ENCODE measurements around the gene COLEC12.
A peak's percentile ranks its signal among the peaks of the same experiment; 100 is the strongest.

The COLEC12 gene

DNA sequence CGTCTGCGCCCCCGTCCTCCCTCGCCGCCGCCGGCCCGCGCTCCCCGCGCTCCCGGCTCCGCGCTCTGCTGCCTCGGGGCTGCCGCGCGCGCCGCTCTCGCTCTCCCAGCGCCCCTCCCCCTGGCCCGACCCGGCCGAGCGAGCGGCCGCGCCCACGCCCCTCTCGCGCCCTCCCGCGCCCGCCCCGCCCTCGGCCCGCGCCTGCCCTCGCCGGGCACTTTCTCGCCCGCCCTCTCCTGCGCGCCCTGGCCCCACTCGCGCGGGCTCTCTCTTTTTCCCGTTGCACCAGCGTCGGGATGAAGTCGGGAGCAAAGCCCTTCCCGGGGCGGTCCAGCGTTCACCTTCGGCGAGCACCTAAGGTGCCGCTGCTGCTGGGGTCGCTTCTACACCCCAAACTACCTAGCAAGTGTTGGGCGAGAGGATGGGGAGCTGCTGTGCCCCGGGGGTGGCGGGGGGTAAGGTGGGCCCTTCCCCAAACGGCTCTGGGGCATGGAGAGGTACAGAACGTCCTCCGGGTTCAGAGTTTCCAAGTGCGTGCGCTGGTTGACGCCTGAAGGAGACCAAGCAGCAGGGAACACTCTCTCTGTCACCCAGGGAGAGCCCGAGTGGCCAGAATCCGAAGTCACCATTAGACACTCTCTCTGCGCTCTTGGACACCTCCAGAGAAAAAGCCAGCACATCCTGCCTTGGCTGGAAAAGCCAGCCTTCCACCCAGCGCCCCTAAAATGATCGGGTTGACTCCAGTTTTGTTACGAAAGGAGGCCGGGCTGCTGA lies at the start of gene COLEC12:
Gene COLEC12, minus strand, starts transcription at position 70 of the 774 bp plus-strand sequence. CDS start 187 bp downstream, outside the sequence.
- DNase-seq (ENCODE audit: low read depth) = no peak

DNA sequence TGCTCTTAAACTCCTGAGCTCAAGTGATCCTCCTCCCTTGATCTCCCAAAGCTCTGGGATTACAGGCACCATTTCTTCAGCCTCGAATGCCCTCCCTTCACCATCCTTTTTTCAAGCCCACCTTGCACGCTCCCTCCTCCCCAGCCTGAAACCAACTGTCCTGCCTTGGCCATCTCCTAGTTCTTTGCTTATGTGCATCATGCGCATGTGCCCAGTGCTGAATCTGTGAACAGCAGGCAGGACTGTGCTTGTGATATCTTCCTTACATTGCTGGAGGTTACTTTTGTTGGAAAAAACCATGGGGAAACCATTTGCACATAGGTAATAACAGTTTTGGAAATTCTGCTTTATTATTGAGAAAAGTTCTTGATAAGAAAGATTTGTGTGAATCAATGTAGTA lies 49.5 kb upstream of the COLEC12 start:
- no peak for DNase-seq (ENCODE audit: low read depth)

DNA sequence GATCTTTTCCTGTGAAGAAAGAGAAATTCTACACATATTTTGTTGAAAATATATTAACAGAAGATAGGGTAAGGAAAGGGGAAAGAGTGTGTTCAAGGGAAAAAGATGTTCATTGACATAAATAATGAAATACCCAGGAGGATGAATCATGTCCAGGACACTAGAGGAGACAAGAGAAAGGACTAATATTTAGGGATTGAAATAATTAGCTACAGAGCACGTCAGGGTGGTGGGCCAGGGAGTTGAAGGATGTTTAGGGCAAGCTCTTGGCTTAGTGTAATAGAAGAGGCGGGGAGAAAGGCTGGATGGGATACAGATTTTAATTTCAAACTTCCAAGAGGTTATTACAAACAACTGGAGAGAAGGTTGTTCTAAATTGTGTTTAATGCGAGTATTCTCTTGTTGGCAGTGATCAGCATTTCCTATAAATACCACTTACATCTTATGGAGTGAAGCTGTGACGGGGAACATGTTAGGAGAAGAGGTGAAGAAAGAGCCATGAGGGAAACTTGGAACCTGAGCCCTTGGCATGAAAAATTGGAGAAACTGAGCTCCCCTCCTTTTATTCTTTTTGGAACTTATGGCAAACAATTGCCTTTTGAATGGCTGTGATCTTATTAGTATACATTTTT lies 43.1 kb upstream of the COLEC12 start:
- DNase-seq (ENCODE audit: low read depth) = no peak

DNA sequence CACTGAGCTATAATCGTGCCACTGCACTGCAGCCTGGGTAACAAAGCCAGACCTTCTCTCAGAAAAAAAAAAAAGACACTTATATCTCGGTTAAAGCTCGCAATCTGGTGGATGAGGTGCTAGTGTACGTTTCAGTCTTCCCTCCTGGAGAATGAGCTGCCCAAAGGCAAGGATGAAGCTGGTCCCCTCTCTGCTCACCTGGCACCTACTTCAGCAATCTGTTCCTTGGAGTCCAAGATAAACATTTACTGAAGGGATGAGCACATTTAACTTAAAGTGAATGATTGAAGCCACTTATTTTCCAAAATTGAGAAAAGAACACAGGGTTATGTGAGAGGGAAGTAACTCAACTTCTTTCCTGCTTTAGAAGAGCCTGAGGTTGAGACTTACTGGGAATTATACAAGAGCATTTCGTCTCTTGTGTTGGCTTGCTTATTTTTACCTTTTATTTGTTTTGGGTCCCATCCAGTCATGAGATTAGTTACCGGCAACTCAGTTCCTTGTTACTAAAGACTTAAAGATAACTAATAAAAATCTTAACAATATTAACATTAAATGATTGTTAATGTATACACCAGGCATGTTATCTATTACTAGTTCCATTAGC lies 33.6 kb upstream of the COLEC12 start:
- DNase-seq (ENCODE audit: low read depth) = no peak

- no peak for DNase-seq (ENCODE audit: low read depth)
These were observed 32.1 kb upstream of the COLEC12 start for GRCh38 chr18:532632-533031.

DNA sequence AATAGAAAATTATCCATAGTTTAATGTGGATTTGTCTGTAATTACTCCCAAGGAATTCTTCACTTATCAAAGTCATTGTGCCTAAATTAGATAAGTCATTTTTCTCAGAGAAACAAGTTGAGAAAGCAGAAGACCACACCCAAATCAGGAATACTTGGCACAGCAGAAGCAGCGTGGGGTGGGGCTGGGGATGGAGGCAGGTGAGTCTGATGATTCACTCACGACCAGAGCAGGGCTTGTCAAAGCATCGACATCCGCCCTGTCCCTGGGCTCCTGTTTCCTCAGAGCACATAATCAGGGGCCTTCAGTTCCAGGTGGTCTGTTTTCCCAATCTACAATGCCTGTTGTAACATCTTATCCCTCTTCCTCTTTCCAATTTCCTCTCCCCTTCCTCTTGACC lies 31.5 kb upstream of the COLEC12 start:
- no peak for DNase-seq (ENCODE audit: low read depth)

DNA sequence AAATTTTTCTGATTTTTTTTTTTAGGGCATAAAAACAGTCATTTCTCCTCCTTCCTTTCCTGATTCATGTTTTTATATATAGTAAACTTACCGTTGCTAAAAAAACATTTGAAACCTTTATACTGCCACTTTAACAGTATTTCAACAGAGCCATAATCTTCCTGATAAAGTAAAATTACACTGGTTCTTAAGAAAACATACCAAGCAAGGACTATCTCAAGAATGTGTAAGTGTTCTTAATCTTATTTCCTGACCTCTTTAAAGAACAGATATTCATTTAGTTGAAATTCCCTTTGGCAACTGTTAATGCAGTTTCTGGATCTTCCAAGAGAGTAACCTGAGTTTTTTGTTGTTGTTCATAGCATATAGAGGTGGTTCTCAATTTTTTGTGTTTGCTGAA lies 26.6 kb upstream of the COLEC12 start:
- DNase-seq (ENCODE audit: low read depth) = no peak

DNA sequence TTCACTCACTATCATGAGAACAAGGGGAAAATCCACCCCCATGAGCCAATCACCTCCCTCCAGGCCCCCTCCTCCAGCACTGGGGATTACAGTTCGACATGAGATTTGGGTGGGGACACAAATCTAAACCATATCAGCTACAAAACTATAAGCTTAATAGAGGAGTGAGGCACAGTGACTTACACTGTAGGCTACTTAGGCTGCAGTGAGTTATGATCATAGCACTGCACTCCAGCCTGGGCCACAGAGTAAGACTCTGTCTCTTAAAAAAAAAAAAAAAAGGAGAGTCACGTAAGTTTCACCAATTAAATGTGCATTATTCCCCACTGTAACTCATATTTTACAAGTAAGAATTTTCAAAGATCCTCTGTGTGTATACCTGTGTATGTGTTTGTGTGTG lies 26.2 kb upstream of the COLEC12 start:
- no peak for DNase-seq (ENCODE audit: low read depth)

GRCh38 chr18:525036-525797 lies 24.7 kb upstream of the COLEC12 start:
- DNase-seq (ENCODE audit: low read depth) = peak; percentile 56

GRCh38 chr18:524466-524865 lies 24.0 kb upstream of the COLEC12 start:
- DNase-seq (ENCODE audit: low read depth) = peak; percentile 49

- DNase-seq (ENCODE audit: low read depth) = no peak
These were observed 23.1 kb upstream of the COLEC12 start for GRCh38 chr18:523561-523960.

DNA sequence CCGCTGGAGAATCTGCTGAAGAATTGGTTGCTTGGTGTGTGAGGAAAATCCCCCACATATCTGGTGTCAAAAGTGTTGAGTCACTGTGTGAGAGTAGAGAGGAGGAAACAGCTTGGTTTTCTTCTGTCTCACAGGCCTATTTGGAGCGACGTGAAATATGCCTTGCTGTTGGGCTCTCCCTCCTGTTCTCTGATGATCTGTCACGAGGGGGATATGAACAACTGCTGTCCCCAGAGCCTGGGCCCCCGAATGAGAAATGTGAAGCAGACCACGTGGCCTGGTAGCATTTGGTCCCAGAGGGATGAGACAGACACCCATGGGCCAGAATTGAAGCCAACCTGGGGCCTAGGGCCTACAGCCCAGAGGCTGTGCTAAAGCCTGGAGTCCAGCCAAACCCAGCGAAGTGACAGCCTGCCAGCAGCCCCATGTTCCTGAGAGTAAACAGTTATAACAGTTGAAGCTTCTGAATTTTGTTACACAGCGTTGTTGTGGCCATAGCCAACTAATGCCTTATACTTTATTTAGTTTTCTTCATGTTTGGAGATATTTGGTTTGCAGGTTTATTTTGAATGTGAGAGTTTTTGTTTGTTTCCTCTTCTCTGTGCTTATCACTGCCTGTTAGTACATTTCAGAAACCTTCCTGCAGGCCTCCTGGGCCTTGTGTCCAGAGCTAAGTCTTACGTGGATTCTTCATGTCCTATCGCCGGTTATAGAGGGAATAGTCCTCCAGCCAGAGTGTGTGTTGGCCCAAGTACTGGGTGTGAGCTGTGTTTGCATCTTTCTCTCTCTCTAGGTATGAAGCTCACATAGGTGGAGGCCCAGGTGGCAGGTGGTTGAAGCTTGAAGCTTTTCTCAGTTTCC lies 18.7 kb upstream of the COLEC12 start:
- no peak for DNase-seq (ENCODE audit: low read depth)

GRCh38 chr18:518081-518480 lies 17.6 kb upstream of the COLEC12 start:
- DNase-seq (ENCODE audit: low read depth) = no peak

DNA sequence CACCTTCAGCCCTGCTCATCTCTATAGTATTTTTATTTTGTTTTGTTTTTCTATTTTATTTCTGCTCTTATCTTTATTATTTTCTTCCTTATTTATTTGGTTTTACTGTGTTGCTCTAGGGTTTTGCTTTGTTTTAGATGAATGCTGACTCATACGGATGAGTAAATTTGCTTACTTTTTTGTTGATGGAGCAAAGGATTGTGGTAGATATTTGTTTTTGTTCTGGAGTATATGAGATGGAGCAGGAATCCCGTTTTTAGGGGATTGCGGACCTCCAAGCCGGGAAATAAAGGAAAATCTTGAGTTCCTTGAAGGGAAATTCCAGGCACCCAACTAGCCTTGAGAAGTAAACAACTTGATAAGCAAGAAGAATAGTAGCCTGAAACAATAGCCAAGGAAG lies 15.3 kb upstream of the COLEC12 start:
- no peak for DNase-seq (ENCODE audit: low read depth)

- DNase-seq (ENCODE audit: low read depth) = no peak
These were observed 14.8 kb upstream of the COLEC12 start for GRCh38 chr18:515156-515815.

DNA sequence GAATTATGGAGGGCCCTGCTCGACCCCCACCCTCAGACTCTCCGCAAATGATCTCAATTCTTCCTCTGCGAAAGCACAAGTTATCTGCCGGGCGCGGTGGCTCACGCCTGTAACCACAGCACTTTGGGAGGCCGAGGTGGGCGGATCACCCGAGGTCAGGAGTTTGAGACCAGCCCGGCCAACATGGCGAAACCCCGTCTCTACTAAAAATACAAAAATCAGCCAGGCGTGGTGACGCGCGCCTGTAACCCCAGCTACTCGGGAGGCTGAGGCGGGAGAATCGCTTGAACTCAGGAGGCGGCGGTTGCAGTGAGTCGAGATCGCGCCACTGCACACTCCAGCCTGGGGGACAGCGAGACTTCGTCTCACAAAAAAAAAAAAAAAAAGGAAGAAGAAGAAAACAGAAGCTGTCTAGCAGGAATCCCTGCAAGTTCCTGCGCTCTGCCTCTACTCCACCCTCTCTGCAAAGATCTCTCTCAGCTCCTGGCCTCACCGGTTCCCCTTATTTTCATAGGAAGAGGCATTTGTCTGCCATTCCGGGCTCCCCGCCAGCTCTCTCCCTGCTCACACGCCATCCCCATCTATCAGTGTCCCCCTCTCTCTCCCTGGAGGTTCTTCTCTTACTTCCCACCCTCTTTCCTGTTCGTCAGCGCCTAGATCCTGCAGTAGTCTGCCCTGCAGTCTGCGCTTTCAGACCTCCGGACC lies 13.5 kb upstream of the COLEC12 start:
- DNase-seq (ENCODE audit: low read depth) = no peak

DNA sequence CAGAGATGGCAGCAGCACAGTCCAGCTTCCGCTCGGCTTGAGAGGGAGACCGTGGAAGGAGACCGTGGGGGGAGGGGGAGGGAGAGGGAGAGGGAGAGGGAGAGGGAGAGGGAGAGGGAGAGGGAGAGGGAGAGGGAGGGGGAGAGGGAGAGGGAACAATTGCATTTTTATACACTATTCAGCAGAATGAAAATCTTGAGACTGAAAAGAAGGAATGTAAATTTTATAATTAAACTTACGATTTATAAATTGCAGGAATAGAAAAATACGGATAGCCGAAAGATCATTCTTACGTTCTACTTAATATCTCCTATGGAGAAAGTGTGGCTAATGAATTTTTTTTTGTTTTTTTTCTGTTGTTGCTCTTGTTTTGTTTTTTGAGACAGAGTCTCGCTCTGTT lies 12.5 kb upstream of the COLEC12 start:
- no peak for DNase-seq (ENCODE audit: low read depth)

DNA sequence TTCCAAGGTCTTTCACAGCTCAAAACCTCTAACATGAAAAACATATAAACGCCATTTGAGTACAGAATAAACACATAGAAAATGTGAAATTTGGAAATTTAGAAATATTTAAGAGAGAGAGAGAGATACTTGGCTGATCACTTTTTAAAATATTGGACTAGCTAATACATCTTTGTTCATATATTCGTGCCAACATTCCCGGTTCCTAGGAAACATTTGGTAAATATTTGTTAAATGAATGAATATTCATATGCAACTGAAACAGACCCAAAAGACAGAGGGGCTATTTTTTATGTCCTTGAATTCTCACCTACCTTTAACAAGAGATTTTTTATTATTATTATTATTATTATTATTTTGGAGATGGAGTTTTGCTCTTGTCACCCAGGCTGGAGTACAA lies 8.3 kb upstream of the COLEC12 start:
- no peak for DNase-seq (ENCODE audit: low read depth)

- no peak for DNase-seq (ENCODE audit: low read depth)
These were observed 7.1 kb upstream of the COLEC12 start for GRCh38 chr18:507636-508035.

DNA sequence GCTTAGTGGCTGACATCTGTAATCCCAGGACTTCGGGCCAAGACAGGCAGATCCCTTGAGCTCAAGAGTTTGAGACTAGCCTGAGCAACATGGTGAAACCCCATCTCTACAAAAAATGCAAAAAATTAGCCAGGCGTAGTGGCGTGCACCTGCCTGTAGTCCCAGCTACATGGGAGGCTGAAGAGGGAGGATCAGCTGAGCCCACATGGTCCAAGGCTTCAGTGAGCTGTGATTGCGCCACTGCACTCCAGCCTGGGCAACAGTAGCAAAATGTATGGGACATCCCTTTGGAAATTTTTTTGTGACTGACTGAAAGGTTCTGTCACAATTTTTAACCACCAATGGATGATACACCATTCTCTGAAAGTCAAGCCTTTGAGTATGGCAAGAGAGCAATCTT lies 6.3 kb upstream of the COLEC12 start:
- DNase-seq (ENCODE audit: low read depth) = no peak

- DNase-seq (ENCODE audit: low read depth) = no peak
These were observed 5.8 kb upstream of the COLEC12 start for GRCh38 chr18:506264-506663.
